HCT116 (cell line): ENCODE measurements around the gene PF4V1. TPM values are rescaled to one million over a fixed set of nuclear protein-coding genes. Genes with fewer than 3 reads are reported as not detected.

Experiments used
- ATAC-seq: fragments of 200-7000 bp; cut with Tn5 transposase; 2 replicates; pipeline ENCODE4 v1.9.1; 2020; ENCODE audit warnings: mild to moderate bottlenecking, moderate library complexity
- BruUV-seq: library from RNA; stranded (reverse); fragments of 400-500 nt; replicated peaks from 2 replicates; lab custom pipeline; 2021; lab: Mats Ljungman, UMichigan
- CTCF ChIA-PET: fragments of 300-600 bp; sonication (Branson Sonifier 250); formaldehyde crosslinking; loops from one replicate; lab custom pipeline; 2021; ENCODE audit warnings: antibody characterized with exemption; lab: Charles Lee
- POLR2A ChIA-PET: fragments of 300-600, 350-600 bp; sonication (Branson Sonifier 250); formaldehyde crosslinking; loops from one replicate; lab custom pipeline; 2021; ENCODE audit warnings: antibody characterized with exemption; lab: Charles Lee
- RAD21 ChIA-PET, 2 experiments: fragments of 300-600 bp; sonication (Branson Sonifier 250); formaldehyde crosslinking; loops; one replicate each; lab custom pipeline; 2023; ENCODE audit warnings: low total read pairs in 2 of 2; ENCODE audit not compliant: uncharacterized antibody in 2 of 2, unreplicated experiment in 2 of 2, low non-redundant PET in 1 of 2; lab: Charles Lee
- DNase-seq: peaks from one replicate; pipeline ENCODE4 v3.0.0-alpha.2; 2010; ENCODE audit warnings: low read depth, low spot score
- H2AFZ ChIP-seq: fragments of 200-600 bp; shearing (Covaris generic), sonication (generic); 2 replicates; pipeline ENCODE4 v1.6.1; 2017; ENCODE audit warnings: low read depth, mixed run types, mixed read lengths, antibody characterized with exemption, low read length; ENCODE audit not compliant: poor library complexity, severe bottlenecking
- H3K27ac ChIP-seq: 2 replicates; pipeline ENCODE4 v1.5.1; 2012; ENCODE audit warnings: low read depth, low read length
- H3K27me3 ChIP-seq: fragments of 200-600 bp; sonication (generic); 2 replicates; pipeline ENCODE4 v1.6.1; 2016; ENCODE audit warnings: mixed run types, low read length, mixed read lengths; ENCODE audit not compliant: insufficient read depth
- H3K36me3 ChIP-seq, 2 experiments: fragments of 200-500 bp in 1 of 2; fragments of 200-600 bp in 1 of 2; sonication (Bioruptor generic) in 1 of 2; sonication (generic) in 1 of 2; 2 replicates each; pipeline versions ENCODE4 v1.5.1 to v1.6.1; 2014 to 2016; ENCODE audit warnings: low read length in 2 of 2, inconsistent platforms in 1 of 2, mixed read lengths in 1 of 2, mixed run types in 1 of 2; ENCODE audit not compliant: insufficient read depth in 2 of 2, control insufficient read depth in 1 of 2
- H3K4me1 ChIP-seq, 2 experiments: fragments of 200-600 bp in 1 of 2; sonication (generic) in 1 of 2; 2 replicates each; pipeline versions ENCODE4 v1.5.1 to v1.6.1; 2012 to 2017; ENCODE audit warnings: low read length in 2 of 2, inconsistent platforms in 1 of 2, mild to moderate bottlenecking in 1 of 2, mixed read lengths in 1 of 2, mixed run types in 1 of 2, moderate library complexity in 1 of 2; ENCODE audit not compliant: insufficient read depth in 2 of 2, control insufficient read depth in 1 of 2
- H3K4me2 ChIP-seq: fragments of 200-600 bp; sonication (generic); 2 replicates; pipeline ENCODE4 v1.6.1; 2017; ENCODE audit warnings: mixed run types, low read length, mixed read lengths
- H3K4me3 ChIP-seq, 2 experiments: fragments of 200-600 bp in 1 of 2; sonication (generic) in 1 of 2; replicated peaks in 1 of 2; 2 replicates each; pipeline ENCODE4 v1.5.1; 2011 to 2016; ENCODE audit warnings: low read length in 2 of 2, control low read depth in 1 of 2, low read depth in 1 of 2, mild to moderate bottlenecking in 1 of 2, mixed read lengths in 1 of 2, mixed run types in 1 of 2
- H3K79me2 ChIP-seq: fragments of 200-600 bp; sonication (generic); 2 replicates; pipeline ENCODE4 v1.6.1; 2017; ENCODE audit warnings: mild to moderate bottlenecking, mixed run types, low read length, moderate library complexity, mixed read lengths; ENCODE audit not compliant: insufficient read depth
- H3K9ac ChIP-seq: fragments of 200-600 bp; sonication (generic); 2 replicates; pipeline ENCODE4 v1.6.1; 2016; ENCODE audit warnings: low read length, mixed read lengths
- H3K9me2 ChIP-seq: fragments of 200-600 bp; sonication (generic), shearing (Covaris generic); 2 replicates; pipeline ENCODE4 v1.6.1; 2017; ENCODE audit warnings: mixed run types, mild to moderate bottlenecking, moderate library complexity; ENCODE audit not compliant: insufficient read depth
- H3K9me3 ChIP-seq, 2 experiments: fragments of 200-500 bp in 1 of 2; fragments of 200-600 bp in 1 of 2; sonication (Bioruptor generic) in 1 of 2; sonication (generic) in 1 of 2; 2 replicates each; pipeline ENCODE4 v1.6.1; 2014 to 2017; ENCODE audit warnings: low read length in 2 of 2, mixed read lengths in 2 of 2, inconsistent platforms in 1 of 2, low read depth in 1 of 2, mild to moderate bottlenecking in 1 of 2, mixed run types in 1 of 2, moderate library complexity in 1 of 2; ENCODE audit not compliant: control insufficient read depth in 1 of 2, insufficient read depth in 1 of 2
- H4K20me1 ChIP-seq: fragments of 200-600 bp; sonication (generic), shearing (Covaris generic); 2 replicates; pipeline ENCODE4 v1.6.1; 2017; ENCODE audit warnings: mixed run types, mild to moderate bottlenecking, moderate library complexity; ENCODE audit not compliant: insufficient read depth
- CBX3 ChIP-seq: IDR thresholded peaks from 2 replicates; pipeline ENCODE4 v1.6.1; 2012; ENCODE audit warnings: low read depth
- CEBPB ChIP-seq: IDR thresholded peaks from 2 replicates; pipeline ENCODE4 v1.6.1; 2012; ENCODE audit warnings: low read depth
- CTCF ChIP-seq, 3 experiments: fragments of 200-600 bp in 1 of 3; sonication (generic) in 1 of 3; IDR thresholded peaks in 2 of 3; conservative IDR thresholded peaks in 1 of 3; 2 replicates each; pipeline ENCODE4 v1.5.1; 2012 to 2017; ENCODE audit warnings: low read depth in 2 of 3, low read length in 2 of 3, antibody characterized with exemption in 1 of 3, borderline replicate concordance in 1 of 3, control low read depth in 1 of 3, mild to moderate bottlenecking in 1 of 3, mixed read lengths in 1 of 3, mixed run types in 1 of 3, moderate library complexity in 1 of 3; ENCODE audit not compliant: insufficient read depth in 1 of 3
- ELF1 ChIP-seq: IDR thresholded peaks from 2 replicates; pipeline ENCODE4 v1.6.1; 2012; ENCODE audit warnings: low read depth, borderline replicate concordance
- EZH2 ChIP-seq: fragments of 200-600 bp; sonication (generic); IDR thresholded peaks from 2 replicates; pipeline ENCODE4 v1.6.1; 2017; ENCODE audit warnings: antibody characterized with exemption, mixed run types
- EZH2phosphoT487 ChIP-seq: fragments of 200-600 bp; IDR thresholded peaks from 2 replicates; pipeline ENCODE4 v1.6.1; 2018; ENCODE audit warnings: antibody characterized with exemption, borderline replicate concordance
- FOSL1 ChIP-seq: IDR thresholded peaks from 2 replicates; pipeline ENCODE4 v1.6.1; 2012; ENCODE audit warnings: low read depth
- JUND ChIP-seq: IDR thresholded peaks from 2 replicates; pipeline ENCODE4 v1.6.1; 2012
- POLR2A ChIP-seq: IDR thresholded peaks from 2 replicates; pipeline ENCODE4 v1.7.0; 2011; ENCODE audit warnings: borderline replicate concordance; ENCODE audit not compliant: insufficient read depth, insufficient read length; ENCODE audit errors: extremely low read depth
- RAD21 ChIP-seq: IDR thresholded peaks from 2 replicates; pipeline ENCODE4 v1.6.1; 2012; ENCODE audit warnings: low read depth, mild to moderate bottlenecking
- REST ChIP-seq: IDR thresholded peaks from 2 replicates; pipeline ENCODE4 v1.6.1; 2012; ENCODE audit warnings: low read depth
- SIN3A ChIP-seq: IDR thresholded peaks from 2 replicates; pipeline ENCODE4 v1.6.1; 2012; ENCODE audit warnings: low read depth
- SP1 ChIP-seq: IDR thresholded peaks from 2 replicates; pipeline ENCODE4 v1.6.1; 2012; ENCODE audit warnings: low read depth
- SRF ChIP-seq: IDR thresholded peaks from 2 replicates; pipeline ENCODE4 v1.6.1; 2012; ENCODE audit warnings: low read depth
- TCF7L2 ChIP-seq: IDR thresholded peaks from 2 replicates; pipeline ENCODE4 v1.7.0; 2011; ENCODE audit warnings: borderline replicate concordance, inconsistent platforms; ENCODE audit not compliant: insufficient read depth, insufficient read length; ENCODE audit errors: extremely low read depth
- YY1 ChIP-seq: IDR thresholded peaks from 2 replicates; pipeline ENCODE4 v1.6.1; 2011; ENCODE audit warnings: low read length, low read depth, moderate library complexity, mild to moderate bottlenecking; ENCODE audit not compliant: insufficient replicate concordance; ENCODE audit errors: extremely low read depth
- ZBTB33 ChIP-seq: IDR thresholded peaks from 2 replicates; pipeline ENCODE4 v1.6.1; 2011; ENCODE audit warnings: mild to moderate bottlenecking, low read length, moderate library complexity; ENCODE audit not compliant: insufficient replicate concordance; ENCODE audit errors: extremely low read depth
- ZFX ChIP-seq: fragments of 450-650 bp; IDR thresholded peaks from 2 replicates; pipeline ENCODE4 v1.6.1; 2017
- ZNF274 ChIP-seq: fragments of 200-500 bp; sonication (Bioruptor generic); IDR thresholded peaks from 2 replicates; pipeline ENCODE4 v1.6.1; 2014; ENCODE audit warnings: mild to moderate bottlenecking, low read depth, low read length, inconsistent platforms
- intact Hi-C: fragments of 100-400 bp; cut with micrococcal nuclease; formaldehyde crosslinking; loops from 2 replicates; pipeline ENCODE4 v1.10.0; 2022
- total RNA-seq: library from RNA; stranded (reverse); gene quantifications from one replicate; pipeline ENCODE4 v1.2.1, GENCODE V29; 2021; ENCODE audit not compliant: unreplicated experiment

Gene PF4V1
- total RNA-seq, 1 experiment from 2014 or later = not detected

- no TSS peak for BruUV-seq
- no peak overlapping the region for H3K4me3 ChIP-seq
- POLR2A ChIA-PET = no interaction called here
- RAD21 ChIA-PET = no interaction called here
- no peaks in the 10 kb centered on the region for H3K4me1 ChIP-seq
- ATAC-seq = no peak
- H2AFZ ChIP-seq = no peak overlapping the region
- no peak for DNase-seq
- TF ChIP-seq CBX3 (no peak), POLR2A (no peak), SRF (no peak), ZNF274 (no peak), CEBPB (no peak), REST (no peak), TCF7L2 (no peak), SP1 (no peak), JUND (no peak), ELF1 (no peak), SIN3A (no peak), ZFX (no peak), FOSL1 (no peak), RAD21 (no peak), EZH2 (no peak), CTCF (IDR thresholded peaks at IDR 0.05 in 2 of 3, conservative IDR thresholded peaks at IDR 0.05 in 1 of 3; ENCODE audit: borderline replicate concordance in 1 of 3, insufficient read depth in 1 of 3, low read depth in 2 of 3, low read length in 2 of 3) (no peak), ZBTB33 (no peak), YY1 (no peak), EZH2phosphoT487 (no peak)
- H3K9me2 ChIP-seq = no peaks in the 10 kb centered on the region
- intact Hi-C loops = no loop called here
- H3K79me2 ChIP-seq = no peaks in the 10 kb centered on the region
- CTCF ChIA-PET = no interaction called here
- no peaks in the 10 kb centered on the region for H3K36me3 ChIP-seq
- H3K4me2 ChIP-seq = no peak overlapping the region
- H3K9ac ChIP-seq = no peak overlapping the region
- H3K27me3 ChIP-seq = no peaks in the 10 kb centered on the region
- H3K27ac ChIP-seq = no peak overlapping the region
- H4K20me1 ChIP-seq = no peaks in the 10 kb centered on the region
- H3K9me3 ChIP-seq = no peaks in the 10 kb centered on the region
These were observed 44.5 kb downstream of the PF4V1 start for GRCh38 chr4:73897380-73898136.
